HG02678 (cell line): ENCODE measurements around the gene HNF4A.

Source experiments
- ATAC-seq: cut with Tn5 transposase; IDR thresholded peaks from one replicate; pipeline ENCODE4 v1.9.1; 2021; ENCODE audit warnings: mild to moderate bottlenecking, moderate library complexity; ENCODE audit not compliant: unreplicated experiment

HNF4A gene

DNA sequence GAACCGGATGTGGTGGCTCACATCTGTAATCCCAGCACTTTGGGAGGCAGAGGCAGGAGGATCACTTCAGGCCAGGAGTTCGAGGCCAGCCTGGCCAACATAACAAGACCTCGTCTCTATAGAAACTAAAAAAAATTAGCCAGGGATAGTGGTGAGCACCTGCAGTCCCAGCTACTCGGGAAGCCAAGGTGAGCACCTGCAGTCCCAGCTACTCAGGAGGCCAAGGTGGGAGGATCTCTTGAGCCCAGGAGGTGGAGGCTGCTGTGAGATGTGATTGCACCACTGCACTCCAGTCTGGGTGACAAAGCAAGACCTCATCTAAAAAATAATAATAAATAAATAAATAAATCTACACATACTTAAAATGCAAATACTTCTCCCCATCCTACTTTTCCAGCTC is 65.0 kb downstream of the HNF4A start:
- ATAC-seq, result no peak

DNA sequence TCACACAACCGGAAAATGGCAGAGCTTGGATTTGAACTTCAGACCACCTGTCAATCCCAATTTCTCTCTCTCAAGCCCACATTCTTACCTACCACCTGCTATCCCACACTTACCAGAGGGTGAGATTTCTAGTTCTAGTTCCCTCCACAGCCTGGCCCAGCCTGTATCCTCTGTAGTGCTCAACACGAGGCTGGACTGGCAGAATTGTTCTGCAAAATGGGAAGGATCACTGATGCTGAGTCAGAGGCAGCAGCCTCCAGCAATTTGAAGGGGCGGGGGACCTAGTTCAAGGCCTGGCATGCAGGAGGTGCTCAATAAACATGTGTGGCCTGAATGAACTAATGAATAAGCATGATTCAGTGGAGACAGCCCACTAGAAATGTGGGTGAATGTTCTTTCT is 66.6 kb downstream of the HNF4A start:
- no peak for ATAC-seq

DNA sequence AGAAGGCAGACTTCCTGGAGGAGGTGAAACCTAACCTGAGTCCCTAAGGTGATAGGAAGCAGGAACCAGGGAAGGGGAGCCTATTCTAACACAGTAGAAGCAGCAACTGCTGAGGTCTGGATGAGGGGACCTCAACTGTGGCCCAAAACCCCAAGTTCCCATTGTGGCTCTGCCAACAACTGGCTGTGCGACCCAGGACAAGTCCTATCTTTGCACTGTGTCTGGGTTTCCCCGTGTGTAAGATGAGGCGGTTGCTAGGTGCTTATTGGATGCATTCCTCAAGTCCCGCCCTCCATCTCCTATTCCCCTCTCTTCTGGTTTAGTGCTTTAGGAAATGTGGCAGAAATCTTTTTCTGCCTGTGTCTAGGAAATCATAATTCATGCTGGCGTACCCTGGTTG is 68.0 kb downstream of the HNF4A start:
- no peak for ATAC-seq

DNA sequence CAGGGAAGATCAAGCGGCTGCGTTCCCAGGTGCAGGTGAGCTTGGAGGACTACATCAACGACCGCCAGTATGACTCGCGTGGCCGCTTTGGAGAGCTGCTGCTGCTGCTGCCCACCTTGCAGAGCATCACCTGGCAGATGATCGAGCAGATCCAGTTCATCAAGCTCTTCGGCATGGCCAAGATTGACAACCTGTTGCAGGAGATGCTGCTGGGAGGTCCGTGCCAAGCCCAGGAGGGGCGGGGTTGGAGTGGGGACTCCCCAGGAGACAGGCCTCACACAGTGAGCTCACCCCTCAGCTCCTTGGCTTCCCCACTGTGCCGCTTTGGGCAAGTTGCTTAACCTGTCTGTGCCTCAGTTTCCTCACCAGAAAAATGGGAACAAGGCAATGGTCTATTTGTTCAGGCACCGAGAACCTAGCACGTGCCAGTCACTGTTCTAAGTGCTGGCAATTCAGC is 68.6 kb downstream of the HNF4A start:
- no peak for ATAC-seq

DNA sequence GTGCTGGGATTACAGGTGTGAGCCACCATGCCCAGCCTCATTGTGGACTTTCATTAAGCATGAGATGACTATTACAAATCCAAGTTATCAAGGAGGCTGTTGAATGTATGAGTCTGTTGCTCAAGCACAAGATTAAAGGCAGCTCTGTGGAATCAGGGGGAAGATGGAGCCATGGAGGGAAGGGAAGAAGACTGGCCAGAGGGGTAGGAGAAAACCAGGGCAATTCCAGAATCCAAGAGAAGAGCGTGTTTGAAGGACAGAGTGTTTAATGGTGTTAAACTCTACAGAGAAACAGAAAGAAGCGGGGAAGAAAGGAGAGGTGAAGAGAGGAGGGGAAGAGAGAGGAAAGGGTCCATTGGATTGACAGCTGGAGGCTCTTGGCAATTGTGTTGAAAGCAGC is 70.4 kb downstream of the HNF4A start:
- no peak for ATAC-seq

DNA sequence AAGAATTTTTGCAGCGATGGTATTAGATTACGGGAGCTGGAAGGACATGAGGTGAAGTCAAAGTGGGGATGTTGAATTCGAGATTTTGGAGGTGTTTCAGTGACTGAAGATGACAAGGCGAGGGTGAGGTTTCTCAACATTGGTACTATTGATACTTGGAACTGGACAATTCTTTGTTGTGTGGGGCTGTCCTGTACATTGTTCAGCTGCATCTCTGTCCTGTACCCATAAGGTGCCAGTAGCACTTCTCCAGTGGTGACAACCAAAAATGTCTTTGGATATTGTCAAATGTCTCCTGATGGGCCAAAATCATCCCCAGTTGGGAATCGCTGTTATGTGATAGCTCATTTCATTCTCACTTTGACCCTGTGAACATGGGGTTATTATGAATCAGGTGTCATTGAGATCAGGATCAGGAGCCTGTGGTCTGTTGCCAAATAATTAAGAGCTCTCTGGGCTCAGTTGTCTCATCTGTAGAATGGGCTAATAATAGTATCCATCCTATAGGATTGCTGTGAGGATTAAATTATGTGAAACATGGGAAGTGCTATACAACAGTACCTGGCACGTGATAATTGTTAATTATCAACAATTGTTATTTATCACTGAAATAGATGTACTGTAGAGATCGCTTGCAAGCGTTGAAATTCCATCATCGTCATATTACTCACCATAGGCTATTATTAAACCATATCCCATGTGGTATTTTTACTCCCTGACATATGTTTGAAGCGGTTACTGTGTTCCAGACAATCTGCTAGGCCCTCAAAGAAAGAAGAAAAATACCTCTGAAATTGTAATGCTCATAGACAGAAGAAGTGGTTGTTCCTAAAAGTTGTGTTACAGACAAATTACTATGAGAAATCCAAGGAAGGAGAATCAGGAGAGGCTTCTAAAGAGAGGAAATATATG is 71.6 kb downstream of the HNF4A start:
- ATAC-seq, result no peak

DNA sequence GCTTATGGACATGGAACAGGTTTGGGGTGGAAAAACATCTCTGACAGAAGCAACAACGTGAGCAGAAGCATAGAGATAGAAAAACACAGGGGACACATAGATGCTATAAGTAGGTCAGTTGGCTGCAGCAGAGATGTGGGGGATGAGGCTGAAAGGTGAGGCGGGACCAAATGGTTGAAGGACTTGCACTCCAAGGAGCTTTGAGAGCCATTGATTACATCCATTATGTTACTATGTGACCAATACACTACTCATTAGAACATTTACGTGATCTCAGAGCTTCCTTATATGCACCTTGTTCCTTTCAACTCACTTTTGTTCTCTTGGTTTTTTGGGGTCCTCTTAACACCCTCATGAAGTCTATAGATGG is 72.3 kb downstream of the HNF4A start:
- ATAC-seq, result no peak

DNA sequence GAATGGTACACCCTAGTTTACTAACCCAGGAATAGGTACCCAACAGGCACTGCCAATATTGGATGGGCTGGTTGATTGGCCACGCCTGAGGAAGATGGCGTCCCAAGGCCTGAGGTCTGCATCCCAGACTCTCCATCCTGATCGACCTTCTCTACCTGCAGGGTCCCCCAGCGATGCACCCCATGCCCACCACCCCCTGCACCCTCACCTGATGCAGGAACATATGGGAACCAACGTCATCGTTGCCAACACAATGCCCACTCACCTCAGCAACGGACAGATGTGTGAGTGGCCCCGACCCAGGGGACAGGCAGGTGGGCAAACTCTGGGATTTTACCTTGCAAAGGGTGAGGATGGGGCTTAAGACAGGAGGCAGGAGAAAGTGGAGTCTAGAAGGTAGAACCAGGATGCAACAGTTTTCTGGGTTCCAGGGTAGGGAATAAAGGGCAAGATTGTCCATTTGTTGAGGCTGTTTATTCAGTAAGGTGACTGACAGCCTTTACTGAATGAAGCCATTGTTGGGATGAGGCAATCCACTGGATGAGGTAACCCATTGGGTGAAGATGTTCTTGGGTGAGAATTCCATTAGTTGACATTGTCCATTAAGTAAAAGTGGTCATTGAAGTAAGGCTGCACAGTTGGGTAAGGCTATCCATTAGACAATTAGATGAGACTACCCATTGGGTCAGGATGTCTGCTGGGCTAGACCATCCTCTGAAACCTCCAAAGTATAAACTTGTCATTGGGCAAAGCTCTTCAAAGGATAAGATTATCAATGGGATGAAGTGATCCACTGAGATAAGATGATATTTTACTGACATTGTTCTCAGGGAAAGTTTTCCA is 72.9 kb downstream of the HNF4A start:
- no peak for ATAC-seq

DNA sequence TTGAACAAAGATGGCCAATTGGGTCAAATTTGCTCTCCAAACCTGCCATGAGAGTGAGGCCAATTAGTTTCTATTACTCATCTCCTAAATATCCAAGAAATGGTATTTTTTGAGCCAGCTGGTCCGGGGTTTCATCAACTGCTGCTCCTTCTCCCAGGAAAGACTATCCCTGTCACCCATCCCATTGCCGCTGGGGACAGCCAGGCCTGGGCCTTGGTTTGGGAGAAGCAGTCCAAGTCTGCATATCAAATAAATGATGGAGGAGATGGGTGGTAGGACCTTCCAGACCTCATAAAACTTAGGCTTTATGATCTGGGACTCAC is 73.5 kb downstream of the HNF4A start:
- ATAC-seq, result no peak

DNA sequence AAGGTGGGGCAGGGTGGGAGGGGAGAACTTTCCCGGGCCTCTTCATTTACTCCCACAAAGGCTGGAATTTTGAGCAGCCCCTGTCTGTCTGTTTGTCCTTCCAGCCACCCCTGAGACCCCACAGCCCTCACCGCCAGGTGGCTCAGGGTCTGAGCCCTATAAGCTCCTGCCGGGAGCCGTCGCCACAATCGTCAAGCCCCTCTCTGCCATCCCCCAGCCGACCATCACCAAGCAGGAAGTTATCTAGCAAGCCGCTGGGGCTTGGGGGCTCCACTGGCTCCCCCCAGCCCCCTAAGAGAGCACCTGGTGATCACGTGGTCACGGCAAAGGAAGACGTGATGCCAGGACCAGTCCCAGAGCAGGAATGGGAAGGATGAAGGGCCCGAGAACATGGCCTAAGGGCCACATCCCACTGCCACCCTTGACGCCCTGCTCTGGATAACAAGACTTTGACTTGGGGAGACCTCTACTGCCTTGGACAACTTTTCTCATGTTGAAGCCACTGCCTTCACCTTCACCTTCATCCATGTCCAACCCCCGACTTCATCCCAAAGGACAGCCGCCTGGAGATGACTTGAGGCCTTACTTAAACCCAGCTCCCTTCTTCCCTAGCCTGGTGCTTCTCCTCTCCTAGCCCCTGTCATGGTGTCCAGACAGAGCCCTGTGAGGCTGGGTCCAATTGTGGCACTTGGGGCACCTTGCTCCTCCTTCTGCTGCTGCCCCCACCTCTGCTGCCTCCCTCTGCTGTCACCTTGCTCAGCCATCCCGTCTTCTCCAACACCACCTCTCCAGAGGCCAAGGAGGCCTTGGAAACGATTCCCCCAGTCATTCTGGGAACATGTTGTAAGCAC is 74.1 kb downstream of the HNF4A start:
- ATAC-seq, result no peak

DNA sequence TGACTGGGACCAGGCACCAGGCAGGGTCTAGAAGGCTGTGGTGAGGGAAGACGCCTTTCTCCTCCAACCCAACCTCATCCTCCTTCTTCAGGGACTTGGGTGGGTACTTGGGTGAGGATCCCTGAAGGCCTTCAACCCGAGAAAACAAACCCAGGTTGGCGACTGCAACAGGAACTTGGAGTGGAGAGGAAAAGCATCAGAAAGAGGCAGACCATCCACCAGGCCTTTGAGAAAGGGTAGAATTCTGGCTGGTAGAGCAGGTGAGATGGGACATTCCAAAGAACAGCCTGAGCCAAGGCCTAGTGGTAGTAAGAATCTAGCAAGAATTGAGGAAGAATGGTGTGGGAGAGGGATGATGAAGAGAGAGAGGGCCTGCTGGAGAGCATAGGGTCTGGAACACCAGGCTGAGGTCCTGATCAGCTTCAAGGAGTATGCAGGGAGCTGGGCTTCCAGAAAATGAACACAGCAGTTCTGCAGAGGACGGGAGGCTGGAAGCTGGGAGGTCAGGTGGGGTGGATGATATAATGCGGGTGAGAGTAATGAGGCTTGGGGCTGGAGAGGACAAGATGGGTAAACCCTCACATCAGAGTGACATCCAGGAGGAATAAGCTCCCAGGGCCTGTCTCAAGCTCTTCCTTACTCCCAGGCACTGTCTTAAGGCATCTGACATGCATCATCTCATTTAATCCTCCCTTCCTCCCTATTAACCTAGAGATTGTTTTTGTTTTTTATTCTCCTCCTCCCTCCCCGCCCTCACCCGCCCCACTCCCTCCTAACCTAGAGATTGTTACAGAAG is 75.0 kb downstream of the HNF4A start:
- no peak for ATAC-seq

DNA sequence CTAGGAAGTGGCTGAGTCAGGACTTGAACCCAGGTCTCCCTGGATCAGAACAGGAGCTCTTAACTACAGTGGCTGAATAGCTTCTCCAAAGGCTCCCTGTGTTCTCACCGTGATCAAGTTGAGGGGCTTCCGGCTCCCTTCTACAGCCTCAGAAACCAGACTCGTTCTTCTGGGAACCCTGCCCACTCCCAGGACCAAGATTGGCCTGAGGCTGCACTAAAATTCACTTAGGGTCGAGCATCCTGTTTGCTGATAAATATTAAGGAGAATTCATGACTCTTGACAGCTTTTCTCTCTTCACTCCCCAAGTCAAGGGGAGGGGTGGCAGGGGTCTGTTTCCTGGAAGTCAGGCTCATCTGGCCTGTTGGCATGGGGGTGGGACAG is 75.6 kb downstream of the HNF4A start:
- ATAC-seq, result no peak

DNA sequence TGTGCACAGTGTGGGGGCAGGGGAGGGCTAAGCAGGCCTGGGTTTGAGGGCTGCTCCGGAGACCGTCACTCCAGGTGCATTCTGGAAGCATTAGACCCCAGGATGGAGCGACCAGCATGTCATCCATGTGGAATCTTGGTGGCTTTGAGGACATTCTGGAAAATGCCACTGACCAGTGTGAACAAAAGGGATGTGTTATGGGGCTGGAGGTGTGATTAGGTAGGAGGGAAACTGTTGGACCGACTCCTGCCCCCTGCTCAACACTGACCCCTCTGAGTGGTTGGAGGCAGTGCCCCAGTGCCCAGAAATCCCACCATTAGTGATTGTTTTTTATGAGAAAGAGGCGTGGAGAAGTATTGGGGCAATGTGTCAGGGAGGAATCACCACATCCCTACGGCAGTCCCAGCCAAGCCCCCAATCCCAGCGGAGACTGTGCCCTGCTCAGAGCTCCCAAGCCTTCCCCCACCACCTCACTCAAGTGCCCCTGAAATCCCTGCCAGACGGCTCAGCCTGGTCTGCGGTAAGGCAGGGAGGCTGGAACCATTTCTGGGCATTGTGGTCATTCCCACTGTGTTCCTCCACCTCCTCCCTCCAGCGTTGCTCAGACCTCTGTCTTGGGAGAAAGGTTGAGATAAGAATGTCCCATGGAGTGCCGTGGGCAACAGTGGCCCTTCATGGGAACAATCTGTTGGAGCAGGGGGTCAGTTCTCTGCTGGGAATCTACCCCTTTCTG is 76.2 kb downstream of the HNF4A start:
- no peak for ATAC-seq

DNA sequence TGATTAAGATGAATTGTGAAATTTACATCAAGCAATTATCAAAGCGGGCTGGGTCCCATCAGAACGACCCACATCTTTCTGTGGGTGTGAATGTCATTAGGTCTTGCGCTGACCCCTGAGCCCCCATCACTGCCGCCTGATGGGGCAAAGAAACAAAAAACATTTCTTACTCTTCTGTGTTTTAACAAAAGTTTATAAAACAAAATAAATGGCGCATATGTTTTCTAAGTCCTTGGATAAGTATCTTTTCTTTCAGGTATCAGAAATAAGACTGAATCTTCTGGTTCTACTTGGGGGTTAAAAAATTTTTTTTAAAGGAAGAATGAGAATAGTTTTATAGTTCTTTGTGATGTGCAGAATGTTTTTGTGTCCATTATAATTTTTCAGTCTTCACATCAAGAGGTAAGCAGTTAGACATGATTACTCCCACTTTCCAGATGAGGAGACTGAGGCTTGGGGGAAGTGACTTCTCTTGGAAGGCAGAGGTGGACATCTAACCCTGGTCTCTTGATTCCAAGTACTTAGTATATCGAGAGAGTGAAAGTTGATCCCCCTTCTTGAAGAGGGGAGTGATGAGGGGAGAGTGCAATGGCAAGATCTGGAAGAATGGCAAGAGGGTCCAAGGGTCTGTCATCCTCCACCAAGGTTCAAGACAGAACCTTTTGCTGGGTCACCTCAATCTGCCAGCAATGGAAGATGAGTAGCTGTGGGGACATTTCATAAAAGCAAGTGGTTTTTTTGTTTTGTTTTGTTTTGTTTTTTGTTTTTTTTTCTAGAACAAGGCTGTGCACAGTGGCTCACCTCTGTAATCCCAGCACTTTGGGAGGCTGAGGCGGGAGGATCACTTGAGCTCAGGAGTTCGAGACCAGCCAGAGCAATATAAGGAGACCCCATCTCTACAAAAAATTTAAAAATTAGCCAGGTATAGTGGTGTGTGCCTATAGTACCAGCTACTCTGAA is 77.4 kb downstream of the HNF4A start:
- no peak for ATAC-seq

DNA sequence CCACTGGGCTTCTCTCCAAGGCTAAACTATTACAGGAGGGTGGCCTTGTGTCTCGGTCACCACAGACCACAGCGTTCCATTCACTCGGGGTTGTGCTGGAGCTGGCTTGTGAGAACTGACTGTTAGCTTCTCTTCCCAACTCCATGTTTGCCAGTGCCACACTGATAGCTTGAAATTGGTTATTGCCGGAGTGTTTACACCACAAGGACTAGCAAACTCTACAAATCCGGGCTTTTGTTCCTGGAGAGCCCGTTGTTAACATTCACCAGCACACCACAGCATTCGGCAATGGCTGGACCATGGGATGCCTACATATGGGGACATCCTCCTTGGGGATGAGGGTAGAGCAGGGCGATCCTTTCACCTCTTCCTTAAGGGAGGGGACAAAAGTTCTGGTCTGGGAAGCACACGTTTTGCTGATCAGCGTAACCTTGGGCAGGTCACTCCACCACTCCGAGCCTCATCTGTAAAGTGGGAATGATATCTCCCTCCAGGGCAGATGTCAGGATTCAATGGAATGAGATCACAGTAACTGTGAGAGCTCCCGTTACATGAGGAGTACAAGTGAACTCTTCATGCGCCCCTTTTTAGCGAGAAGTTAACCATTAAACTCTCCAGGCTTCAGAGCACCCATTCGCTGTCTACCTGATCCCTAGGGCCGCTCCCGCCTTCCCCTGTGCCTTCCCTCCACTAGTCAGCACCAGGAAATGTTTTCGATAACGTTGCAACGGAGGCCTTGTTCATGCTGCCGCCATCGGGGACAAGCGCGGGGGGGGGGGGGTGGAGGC is 78.4 kb downstream of the HNF4A start:
- ATAC-seq, result no peak

DNA sequence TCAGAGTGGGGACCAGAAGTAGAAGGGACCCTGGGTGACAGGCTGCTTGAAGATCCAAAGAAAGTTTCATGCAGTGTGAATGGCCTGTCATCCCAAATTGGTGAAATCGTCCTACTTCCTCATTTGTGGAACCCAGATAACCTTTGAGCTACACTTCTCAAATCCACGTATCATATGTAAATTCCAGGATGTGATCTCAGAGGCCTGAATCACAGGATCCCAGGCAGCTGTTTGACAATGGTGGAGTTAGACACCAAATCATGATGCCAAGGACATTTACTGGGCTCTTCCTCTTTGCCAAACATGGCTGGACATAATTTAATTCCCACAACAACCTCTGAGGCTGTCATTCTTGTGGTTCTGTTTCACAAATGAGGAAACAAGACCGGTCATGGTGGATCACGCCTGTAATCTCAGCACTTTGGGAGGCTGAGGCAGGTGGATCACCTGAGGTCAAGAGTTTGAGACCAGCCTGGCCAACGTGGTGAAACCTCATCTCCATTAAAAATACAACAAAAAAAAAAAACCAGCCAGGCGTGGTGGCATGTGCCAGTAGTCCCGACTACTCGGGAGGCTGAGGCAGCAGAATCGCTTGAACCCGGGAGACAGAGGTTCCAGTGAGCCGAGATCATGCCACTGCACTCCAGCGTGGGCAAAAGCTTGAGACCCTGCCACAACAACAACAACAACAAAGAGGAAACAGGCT is 80.3 kb downstream of the HNF4A start:
- ATAC-seq, result no peak

DNA sequence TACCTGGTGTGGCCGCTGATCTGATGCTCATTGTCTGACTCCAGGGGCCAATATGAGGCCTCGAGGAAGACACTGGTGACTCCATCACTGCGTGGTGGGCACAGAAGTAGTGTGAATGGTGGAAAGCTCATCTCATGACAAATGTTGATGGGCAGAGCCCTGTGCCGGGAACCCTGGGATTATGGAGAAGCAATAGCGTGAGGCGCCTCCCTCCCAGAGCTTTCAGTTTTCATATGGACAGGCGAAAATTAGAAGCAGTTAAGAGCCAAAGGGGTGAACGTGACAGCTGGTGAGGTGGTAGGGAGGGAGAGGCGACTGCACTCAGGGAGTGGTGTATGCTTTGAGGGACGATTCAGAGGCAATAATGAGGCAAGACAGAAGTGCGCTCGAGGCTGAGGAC is 80.9 kb downstream of the HNF4A start:
- ATAC-seq, result no peak
